DND-41 (cell line): ENCODE data around the gene PCK1.

Experiments
- ATAC-seq: fragments of 200-7000 bp; cut with Tn5 transposase; 3 replicates; pipeline ENCODE4 v1.9.1; 2021; ENCODE audit warnings: low read depth; ENCODE audit not compliant: insufficient read depth
- DNase-seq: peaks from one replicate; pipeline ENCODE4 v3.0.0-alpha.2; 2020
- H2AFZ ChIP-seq: 2 replicates; pipeline ENCODE4 v1.6.0; 2012; ENCODE audit warnings: low read depth, low read length
- H3K27ac ChIP-seq: 2 replicates; pipeline ENCODE4 v1.5.1; 2012; ENCODE audit warnings: low read length, inconsistent platforms
- H3K27me3 ChIP-seq: fragments of 200-600 bp; sonication (generic); 2 replicates; pipeline ENCODE4 v1.6.0; 2012; ENCODE audit warnings: low read length, mild to moderate bottlenecking, inconsistent platforms; ENCODE audit not compliant: insufficient read depth, poor library complexity
- H3K36me3 ChIP-seq: 2 replicates; pipeline ENCODE4 v1.5.1; 2012; ENCODE audit warnings: low read length, inconsistent platforms; ENCODE audit not compliant: insufficient read depth
- H3K4me1 ChIP-seq: 2 replicates; pipeline ENCODE4 v1.5.1; 2012; ENCODE audit warnings: mild to moderate bottlenecking, low read length; ENCODE audit not compliant: insufficient read depth
- H3K4me2 ChIP-seq: 2 replicates; pipeline ENCODE4 v1.6.0; 2012; ENCODE audit warnings: mild to moderate bottlenecking, moderate library complexity, low read length, inconsistent platforms; ENCODE audit not compliant: insufficient read depth
- H3K4me3 ChIP-seq, 2 experiments: fragments of 200-600 bp in 1 of 2; shearing (Covaris generic) in 1 of 2; 2 replicates each; pipeline ENCODE4 v1.5.1; 2012 to 2016; ENCODE audit warnings: inconsistent platforms in 2 of 2, low read length in 2 of 2, mild to moderate bottlenecking in 2 of 2, low read depth in 1 of 2, moderate library complexity in 1 of 2
- H3K79me2 ChIP-seq: 2 replicates; pipeline ENCODE4 v1.6.0; 2012; ENCODE audit warnings: low read length, inconsistent platforms; ENCODE audit not compliant: insufficient read depth
- H3K9ac ChIP-seq: 2 replicates; pipeline ENCODE4 v1.6.0; 2012; ENCODE audit warnings: low read depth, mild to moderate bottlenecking, inconsistent platforms, low read length, moderate library complexity
- H3K9me3 ChIP-seq: 2 replicates; pipeline ENCODE4 v1.5.1; 2012; ENCODE audit warnings: low read length, moderate library complexity, mild to moderate bottlenecking, inconsistent platforms; ENCODE audit not compliant: insufficient read depth, severe bottlenecking
- H4K20me1 ChIP-seq: 2 replicates; pipeline ENCODE4 v1.6.0; 2012; ENCODE audit warnings: low read length; ENCODE audit not compliant: insufficient read depth
- CTCF ChIP-seq: IDR thresholded peaks from 2 replicates; pipeline ENCODE4 v1.5.1; 2012; ENCODE audit warnings: borderline replicate concordance, low read length, moderate library complexity, mild to moderate bottlenecking; ENCODE audit not compliant: poor library complexity, severe bottlenecking; ENCODE audit errors: extremely low read depth
- EZH2 ChIP-seq: IDR thresholded peaks from 3 replicates; pipeline ENCODE4 v1.6.1; 2012; ENCODE audit warnings: borderline replicate concordance, low read depth, mild to moderate bottlenecking, moderate library complexity, low read length, inconsistent platforms; ENCODE audit not compliant: severe bottlenecking

PCK1 gene

GRCh38 chr20:57585466-57586213 lies 24.7 kb downstream of the PCK1 start:
- DNase-seq (no peak), ATAC-seq (no peak)
- H3K27ac ChIP-seq = no peak overlapping the region
- no peak overlapping the region for H3K4me2 ChIP-seq
- H3K4me1 ChIP-seq = no peaks in the 10 kb centered on the region
- no peak for TF ChIP-seq EZH2
- TF ChIP-seq CTCF = no peak
- peaks cover 35% of the 10 kb centered on the region for H4K20me1 ChIP-seq
- H3K9ac ChIP-seq = no peak overlapping the region
- no peak overlapping the region for H2AFZ ChIP-seq
- H3K4me3 ChIP-seq = no peak overlapping the region
- no peaks in the 10 kb centered on the region for H3K79me2 ChIP-seq
- H3K9me3 ChIP-seq = no peaks in the 10 kb centered on the region
- peaks cover 14% of the 10 kb centered on the region for H3K27me3 ChIP-seq
- H3K36me3 ChIP-seq = no peaks in the 10 kb centered on the region

GRCh38 chr20:57586370-57586793 lies 25.5 kb downstream of the PCK1 start:
- H2AFZ ChIP-seq = no peak overlapping the region
- no peak for DNase-seq
- no peaks in the 10 kb centered on the region for H3K79me2 ChIP-seq
- no peak overlapping the region for H3K4me3 ChIP-seq
- H3K9ac ChIP-seq = no peak overlapping the region
- no peaks in the 10 kb centered on the region for H3K9me3 ChIP-seq
- no peak for TF ChIP-seq CTCF
- no peak for TF ChIP-seq EZH2
- H4K20me1 ChIP-seq = peaks cover 36% of the 10 kb centered on the region
- H3K27me3 ChIP-seq = peaks cover 14% of the 10 kb centered on the region
- no peaks in the 10 kb centered on the region for H3K4me1 ChIP-seq
- ATAC-seq = no peak
- no peak overlapping the region for H3K27ac ChIP-seq
- no peaks in the 10 kb centered on the region for H3K36me3 ChIP-seq
- H3K4me2 ChIP-seq = no peak overlapping the region

GRCh38 chr20:57586943-57587277 lies 26.0 kb downstream of the PCK1 start:
- DNase-seq (no peak), ATAC-seq (no peak)
- no peak overlapping the region for H3K9ac ChIP-seq
- H3K79me2 ChIP-seq = no peaks in the 10 kb centered on the region
- H3K4me3 ChIP-seq = no peak overlapping the region
- no peak overlapping the region for H2AFZ ChIP-seq
- TF ChIP-seq CTCF (no peak), EZH2 (no peak)
- no peak overlapping the region for H3K27ac ChIP-seq
- no peaks in the 10 kb centered on the region for H3K36me3 ChIP-seq
- H3K4me2 ChIP-seq = no peak overlapping the region
- no peaks in the 10 kb centered on the region for H3K9me3 ChIP-seq
- H4K20me1 ChIP-seq = peaks cover 35% of the 10 kb centered on the region
- peaks cover 19% of the 10 kb centered on the region for H3K27me3 ChIP-seq
- H3K4me1 ChIP-seq = no peaks in the 10 kb centered on the region
